SK-N-SH treated with all-trans-retinoic acid at 6 μM for 48 hours (cell line): ENCODE data around the gene TMEM213.

Experiments
- ATAC-seq: fragments of 200-7000 bp; cut with Tn5 transposase; 3 replicates; pipeline ENCODE4 v1.9.1; 2020; ENCODE audit warnings: mild to moderate bottlenecking, moderate library complexity
- ARNTL ChIP-seq: fragments of 450-650 bp; formaldehyde crosslinking; IDR thresholded peaks from 2 replicates; pipeline ENCODE4 v1.5.0; 2020; ENCODE audit warnings: low read depth, mild to moderate bottlenecking, moderate library complexity, borderline replicate concordance
- BACH2 ChIP-seq: fragments of 250-450 bp; sonication (Bioruptor Pico); IDR thresholded peaks from 2 replicates; pipeline ENCODE4 v1.9.0; 2021; ENCODE audit warnings: mild to moderate bottlenecking, borderline replicate concordance
- CREB5 ChIP-seq: fragments of 250-450 bp; sonication (Bioruptor Pico); IDR thresholded peaks from 2 replicates; pipeline ENCODE4 v1.5.1; 2020; ENCODE audit warnings: low read depth, mild to moderate bottlenecking, moderate library complexity
- CSDC2 ChIP-seq: fragments of 250-450 bp; sonication (Bioruptor Pico); IDR thresholded peaks from 2 replicates; pipeline ENCODE4 v1.5.0; 2020; ENCODE audit warnings: mild to moderate bottlenecking, moderate library complexity
- CSRNP3 ChIP-seq: fragments of 250-450 bp; sonication (Bioruptor Pico); IDR thresholded peaks from 2 replicates; pipeline ENCODE4 v1.5.1; 2021; ENCODE audit warnings: mild to moderate bottlenecking, moderate library complexity
- ESRRG ChIP-seq: fragments of 250-450 bp; sonication (Bioruptor Pico); IDR thresholded peaks from 2 replicates; pipeline ENCODE4 v1.6.1; 2021; ENCODE audit warnings: mild to moderate bottlenecking
- GLIS3 ChIP-seq: fragments of 250-450 bp; sonication (Bioruptor Pico); IDR thresholded peaks from 2 replicates; pipeline ENCODE4 v1.5.0; 2020; ENCODE audit warnings: mild to moderate bottlenecking, moderate library complexity
- ISL1 ChIP-seq: fragments of 250-450 bp; sonication (Bioruptor Pico); IDR thresholded peaks from 2 replicates; pipeline ENCODE4 v2.1.2; 2022; ENCODE audit warnings: mild to moderate bottlenecking, moderate library complexity
- OSR1 ChIP-seq: fragments of 250-450 bp; sonication (Bioruptor Pico); IDR thresholded peaks from 2 replicates; pipeline ENCODE4 v1.8.0; 2022; ENCODE audit warnings: moderate library complexity, mild to moderate bottlenecking, inconsistent platforms
- PATZ1 ChIP-seq: fragments of 250-450 bp; sonication (Bioruptor Pico); IDR thresholded peaks from 2 replicates; pipeline ENCODE4 v1.8.0; 2020; ENCODE audit warnings: mild to moderate bottlenecking, moderate library complexity, borderline replicate concordance
- POU6F1 ChIP-seq: fragments of 250-450 bp; sonication (Bioruptor Pico); IDR thresholded peaks from 2 replicates; pipeline ENCODE4 v1.8.0; 2021; ENCODE audit warnings: low read depth, mild to moderate bottlenecking, moderate library complexity, borderline replicate concordance
- PPARA ChIP-seq: fragments of 250-450 bp; sonication (Bioruptor Pico); IDR thresholded peaks from 2 replicates; pipeline ENCODE4 v1.5.0; 2020; ENCODE audit warnings: mild to moderate bottlenecking, borderline replicate concordance
- RARB ChIP-seq: fragments of 250-450 bp; sonication (Bioruptor Pico); IDR thresholded peaks from 2 replicates; pipeline ENCODE4 v1.8.0; 2021; ENCODE audit warnings: mild to moderate bottlenecking, moderate library complexity
- SNAI2 ChIP-seq: fragments of 250-450 bp; sonication (Bioruptor Pico); IDR thresholded peaks from 2 replicates; pipeline ENCODE4 v1.5.0; 2020; ENCODE audit warnings: mild to moderate bottlenecking, moderate library complexity
- TCF4 ChIP-seq: fragments of 250-450 bp; sonication (Bioruptor Pico); IDR thresholded peaks from 2 replicates; pipeline ENCODE4 v1.8.0; 2021; ENCODE audit warnings: mild to moderate bottlenecking, moderate library complexity, borderline replicate concordance
- ZC3H10 ChIP-seq: fragments of 250-450 bp; sonication (Bioruptor Pico); IDR thresholded peaks from 2 replicates; pipeline ENCODE4 v1.5.1; 2021; ENCODE audit warnings: mild to moderate bottlenecking, moderate library complexity
- ZFP30 ChIP-seq: fragments of 450-650 bp; formaldehyde crosslinking; IDR thresholded peaks from 2 replicates; pipeline ENCODE4 v1.5.0; 2022; ENCODE audit warnings: mild to moderate bottlenecking, moderate library complexity
- ZNF565 ChIP-seq: fragments of 450-650 bp; formaldehyde crosslinking; conservative IDR thresholded peaks from 2 replicates; pipeline ENCODE4 v1.5.0; 2020; ENCODE audit warnings: low read depth, mild to moderate bottlenecking, moderate library complexity
- ZNF70 ChIP-seq: fragments of 450-650 bp; formaldehyde crosslinking; IDR thresholded peaks from 2 replicates; pipeline ENCODE4 v1.5.0; 2020; ENCODE audit warnings: mild to moderate bottlenecking, moderate library complexity
- ZNF8 ChIP-seq: fragments of 450-650 bp; formaldehyde crosslinking; IDR thresholded peaks from 2 replicates; pipeline ENCODE4 v1.5.0; 2020; ENCODE audit warnings: mild to moderate bottlenecking, moderate library complexity

The TMEM213 gene

GRCh38 chr7:138821912-138822311 lies 24.1 kb downstream of the TMEM213 start:
- TF ChIP-seq CREB5 (CRISPR knock-in tag) (no peak), BACH2 (no peak), CSRNP3 (no peak), ZNF8 (CRISPR knock-in tag) (no peak), PATZ1 (CRISPR knock-in tag) (no peak), ESRRG (no peak), ARNTL (no peak), ZNF565 (CRISPR knock-in tag) (no peak), CSDC2 (no peak)
- TF ChIP-seq, all 23 proteins: peak for 0
- no peak for ATAC-seq

- TF ChIP-seq PATZ1 (CRISPR knock-in tag): no peak
- TF ChIP-seq OSR1: no peak
- no peak for TF ChIP-seq SNAI2
- TF ChIP-seq ISL1: no peak
- no peak for TF ChIP-seq GLIS3 (CRISPR knock-in tag)
- no peak for TF ChIP-seq PPARA (CRISPR knock-in tag)
- TF ChIP-seq TCF4 (CRISPR knock-in tag): no peak
- TF ChIP-seq ZFP30 (CRISPR knock-in tag): no peak
- TF ChIP-seq ZNF8 (CRISPR knock-in tag): no peak
- TF ChIP-seq RARB (CRISPR knock-in tag): no peak
- TF ChIP-seq POU6F1 (CRISPR knock-in tag): no peak
- TF ChIP-seq ZC3H10 (CRISPR knock-in tag): no peak
- TF ChIP-seq CSRNP3: no peak
- no peak for TF ChIP-seq ZNF565 (CRISPR knock-in tag)
- ATAC-seq: no peak
Observed at GRCh38 chr7:138822867-138823535, 25.2 kb downstream of the TMEM213 start.

GRCh38 chr7:138825049-138825721 lies 27.4 kb downstream of the TMEM213 start:
- no peak for ATAC-seq
- TF ChIP-seq ZNF70 (CRISPR knock-in tag) (no peak), ZFP30 (CRISPR knock-in tag) (no peak)
